DND-41 (cell line): ENCODE data around the gene SELENOS.
A peak's percentile ranks its signal among the peaks of the same experiment; 100 is the strongest.

Experiments used
- ATAC-seq: fragments of 200-7000 bp; cut with Tn5 transposase; 3 replicates; pipeline ENCODE4 v1.9.1; 2021; ENCODE audit warnings: low read depth; ENCODE audit not compliant: insufficient read depth
- DNase-seq: peaks from one replicate; pipeline ENCODE4 v3.0.0-alpha.2; 2020
- H2AFZ ChIP-seq: 2 replicates; pipeline ENCODE4 v1.6.0; 2012; ENCODE audit warnings: low read depth, low read length
- H3K27ac ChIP-seq: 2 replicates; pipeline ENCODE4 v1.5.1; 2012; ENCODE audit warnings: low read length, inconsistent platforms
- H3K27me3 ChIP-seq: fragments of 200-600 bp; sonication (generic); 2 replicates; pipeline ENCODE4 v1.6.0; 2012; ENCODE audit warnings: low read length, mild to moderate bottlenecking, inconsistent platforms; ENCODE audit not compliant: insufficient read depth, poor library complexity
- H3K36me3 ChIP-seq: 2 replicates; pipeline ENCODE4 v1.5.1; 2012; ENCODE audit warnings: low read length, inconsistent platforms; ENCODE audit not compliant: insufficient read depth
- H3K4me1 ChIP-seq: 2 replicates; pipeline ENCODE4 v1.5.1; 2012; ENCODE audit warnings: mild to moderate bottlenecking, low read length; ENCODE audit not compliant: insufficient read depth
- H3K4me2 ChIP-seq: 2 replicates; pipeline ENCODE4 v1.6.0; 2012; ENCODE audit warnings: mild to moderate bottlenecking, moderate library complexity, low read length, inconsistent platforms; ENCODE audit not compliant: insufficient read depth
- H3K4me3 ChIP-seq, 2 experiments: fragments of 200-600 bp in 1 of 2; shearing (Covaris generic) in 1 of 2; 2 replicates each; pipeline ENCODE4 v1.5.1; 2012 to 2016; ENCODE audit warnings: inconsistent platforms in 2 of 2, low read length in 2 of 2, mild to moderate bottlenecking in 2 of 2, low read depth in 1 of 2, moderate library complexity in 1 of 2
- H3K79me2 ChIP-seq: 2 replicates; pipeline ENCODE4 v1.6.0; 2012; ENCODE audit warnings: low read length, inconsistent platforms; ENCODE audit not compliant: insufficient read depth
- H3K9ac ChIP-seq: 2 replicates; pipeline ENCODE4 v1.6.0; 2012; ENCODE audit warnings: low read depth, mild to moderate bottlenecking, inconsistent platforms, low read length, moderate library complexity
- H3K9me3 ChIP-seq: 2 replicates; pipeline ENCODE4 v1.5.1; 2012; ENCODE audit warnings: low read length, moderate library complexity, mild to moderate bottlenecking, inconsistent platforms; ENCODE audit not compliant: insufficient read depth, severe bottlenecking
- H4K20me1 ChIP-seq: 2 replicates; pipeline ENCODE4 v1.6.0; 2012; ENCODE audit warnings: low read length; ENCODE audit not compliant: insufficient read depth
- EZH2 ChIP-seq: IDR thresholded peaks from 3 replicates; pipeline ENCODE4 v1.6.1; 2012; ENCODE audit warnings: borderline replicate concordance, low read depth, mild to moderate bottlenecking, moderate library complexity, low read length, inconsistent platforms; ENCODE audit not compliant: severe bottlenecking
- TF ChIP-seq, protein P1 (sequence below): IDR thresholded peaks from 2 replicates; pipeline ENCODE4 v1.5.1; 2012; ENCODE audit warnings: borderline replicate concordance, low read length, moderate library complexity, mild to moderate bottlenecking; ENCODE audit not compliant: poor library complexity, severe bottlenecking; ENCODE audit errors: extremely low read depth

SELENOS gene

GRCh38 chr15:101255615-101256241 is 21.6 kb downstream of the SELENOS start:
- Histone ChIP-seq H3K36me3 (no peaks in the 10 kb centered on the region; the same call in 1 of the 2 replicates), H3K79me2 (peaks cover 9% of the 10 kb centered on the region), H3K9me3 (no peaks in the 10 kb centered on the region), H3K4me1 (peaks cover 42% of the 10 kb centered on the region), H4K20me1 (no peaks in the 10 kb centered on the region), H3K27ac (no peak overlapping the region), H2AFZ (no peak overlapping the region), H3K9ac (no peak overlapping the region), H3K4me3 (no peak overlapping the region), H3K4me2 (no peak overlapping the region), H3K27me3 (peaks cover 11% of the 10 kb centered on the region)
- no peak for DNase-seq
- no peak for ATAC-seq
- TF ChIP-seq EZH2 = no peak
- TF ChIP-seq, protein P1, sequence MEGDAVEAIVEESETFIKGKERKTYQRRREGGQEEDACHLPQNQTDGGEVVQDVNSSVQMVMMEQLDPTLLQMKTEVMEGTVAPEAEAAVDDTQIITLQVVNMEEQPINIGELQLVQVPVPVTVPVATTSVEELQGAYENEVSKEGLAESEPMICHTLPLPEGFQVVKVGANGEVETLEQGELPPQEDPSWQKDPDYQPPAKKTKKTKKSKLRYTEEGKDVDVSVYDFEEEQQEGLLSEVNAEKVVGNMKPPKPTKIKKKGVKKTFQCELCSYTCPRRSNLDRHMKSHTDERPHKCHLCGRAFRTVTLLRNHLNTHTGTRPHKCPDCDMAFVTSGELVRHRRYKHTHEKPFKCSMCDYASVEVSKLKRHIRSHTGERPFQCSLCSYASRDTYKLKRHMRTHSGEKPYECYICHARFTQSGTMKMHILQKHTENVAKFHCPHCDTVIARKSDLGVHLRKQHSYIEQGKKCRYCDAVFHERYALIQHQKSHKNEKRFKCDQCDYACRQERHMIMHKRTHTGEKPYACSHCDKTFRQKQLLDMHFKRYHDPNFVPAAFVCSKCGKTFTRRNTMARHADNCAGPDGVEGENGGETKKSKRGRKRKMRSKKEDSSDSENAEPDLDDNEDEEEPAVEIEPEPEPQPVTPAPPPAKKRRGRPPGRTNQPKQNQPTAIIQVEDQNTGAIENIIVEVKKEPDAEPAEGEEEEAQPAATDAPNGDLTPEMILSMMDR = no peak

DNA sequence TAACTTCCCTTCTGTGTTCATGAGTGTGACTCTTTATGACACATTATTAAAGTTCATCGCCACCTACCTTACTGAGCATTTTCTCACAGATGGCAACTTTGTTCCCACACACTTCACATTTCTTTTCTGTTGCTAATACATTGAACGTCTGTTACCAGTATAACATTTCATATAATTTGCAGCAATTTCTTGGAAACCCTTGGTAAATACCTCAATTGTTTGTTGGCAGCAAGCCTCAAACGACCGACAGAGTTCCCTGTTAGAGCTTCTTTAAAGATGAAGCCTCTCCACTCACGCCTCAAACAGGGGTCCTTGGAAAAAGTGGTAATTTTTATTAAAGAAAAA is 22.3 kb downstream of the SELENOS start:
- peak; percentile 24 for DNase-seq
- H3K9ac ChIP-seq = no peak overlapping the region
- peaks cover 49% of the 10 kb centered on the region for H3K4me1 ChIP-seq
- no peaks in the 10 kb centered on the region for H3K9me3 ChIP-seq
- no peak overlapping the region for H3K4me3 ChIP-seq
- peaks cover under 1% of the 10 kb centered on the region; the same call in 1 of the 2 replicates for H4K20me1 ChIP-seq
- H3K4me2 ChIP-seq = no peak overlapping the region
- peaks cover 16% of the 10 kb centered on the region for H3K79me2 ChIP-seq
- peak; percentile 15; the same call in 1 of the 3 replicates for ATAC-seq
- peaks cover 11% of the 10 kb centered on the region for H3K27me3 ChIP-seq
- no peak overlapping the region for H2AFZ ChIP-seq
- H3K27ac ChIP-seq = no peak overlapping the region
- no peak for TF ChIP-seq EZH2
- TF ChIP-seq, protein P1 = no peak
- H3K36me3 ChIP-seq = no peaks in the 10 kb centered on the region; the same call in 1 of the 2 replicates

DNA sequence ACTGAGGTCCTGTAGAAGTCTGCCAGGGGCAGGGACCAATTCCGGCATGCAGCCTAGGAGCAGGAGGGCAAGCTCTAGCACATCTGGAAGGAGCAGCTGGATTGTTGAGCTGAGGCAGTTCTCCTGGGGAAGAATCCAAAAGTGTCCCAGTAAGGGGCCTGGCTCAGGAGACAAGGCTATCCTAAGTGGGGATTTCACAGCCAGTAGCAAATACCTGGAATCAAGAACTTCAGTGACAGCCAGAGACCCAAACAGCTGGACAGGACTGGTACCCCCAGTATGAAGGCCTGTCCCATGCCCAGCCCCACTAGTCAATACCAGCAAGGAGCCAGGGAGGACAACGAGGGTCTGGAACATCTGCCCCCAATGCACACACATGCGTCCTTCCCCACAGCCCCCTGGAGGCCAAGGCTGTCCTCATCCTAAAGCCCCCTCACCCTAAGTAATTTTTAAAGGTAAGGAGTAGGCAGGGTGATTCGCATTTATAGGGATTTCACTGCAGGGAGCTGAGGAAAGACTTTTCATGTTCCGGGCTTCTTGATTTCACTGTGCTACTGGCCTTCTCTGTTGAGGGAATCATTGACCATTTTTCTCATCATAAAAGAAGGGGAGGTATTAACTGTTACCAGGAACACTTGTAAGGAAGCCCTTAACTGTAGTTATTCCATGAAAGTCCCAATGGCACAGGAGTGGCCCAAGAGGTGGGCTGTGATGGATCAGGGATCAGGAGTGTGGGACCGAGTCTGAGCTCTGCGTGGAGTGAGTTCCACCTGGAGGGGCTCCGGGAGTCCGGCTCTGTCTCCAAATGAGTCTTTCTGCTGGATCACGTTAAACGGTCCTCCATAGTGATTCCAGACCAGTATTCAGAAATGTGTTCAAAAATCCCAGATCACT is 22.9 kb downstream of the SELENOS start:
- TF ChIP-seq EZH2 = no peak
- TF ChIP-seq, protein P1 = no peak
- ATAC-seq (no peak), DNase-seq (no peak)
- no peak overlapping the region for H3K4me2 ChIP-seq
- peaks cover 54% of the 10 kb centered on the region for H3K4me1 ChIP-seq
- H4K20me1 ChIP-seq = peaks cover 5% of the 10 kb centered on the region; the same call in 1 of the 2 replicates
- H3K27ac ChIP-seq = no peak overlapping the region
- no peaks in the 10 kb centered on the region; the same call in 1 of the 2 replicates for H3K36me3 ChIP-seq
- H3K9me3 ChIP-seq = no peaks in the 10 kb centered on the region
- H2AFZ ChIP-seq = no peak overlapping the region
- no peak overlapping the region for H3K9ac ChIP-seq
- peaks cover 22% of the 10 kb centered on the region for H3K79me2 ChIP-seq
- no peak overlapping the region for H3K4me3 ChIP-seq
- H3K27me3 ChIP-seq = peaks cover 11% of the 10 kb centered on the region
